Endometrial microvascular endothelial cells (primary cell): Measurements from ENCODE around the gene AMZ2. TPM values are rescaled to one million over a fixed set of nuclear protein-coding genes. Genes with fewer than 3 reads are reported as not detected.

Source experiments
- in situ Hi-C: cut with HindIII; loops from 2 replicates; pipeline ENCODE4 v1.10.0; 2017; ENCODE audit warnings: low sequenced_read_pairs, low pct_unique_long_range_greater_than_20kb; ENCODE audit errors: inconsistent ontology term
- total RNA-seq: library from RNA; depleted of rRNA; stranded (reverse); fragments of >200 nt; gene quantifications from one replicate; pipeline ENCODE4 v1.2.3, GENCODE V29; 2015; ENCODE audit errors: inconsistent ontology term

Gene AMZ2
- total RNA-seq, 1 donor from 2014 or later = 110 TPM

- in situ Hi-C loops = no loop called here
These were observed 53.7 kb downstream of the AMZ2 start for GRCh38 chr17:68301438-68301959.

GRCh38 chr17:68302066-68302564, 54.3 kb downstream of the AMZ2 start:
- in situ Hi-C loops = no loop called here

- in situ Hi-C loops = no loop called here
These were observed 54.8 kb downstream of the AMZ2 start for GRCh38 chr17:68302666-68303065.

GRCh38 chr17:68304706-68305105, 56.9 kb downstream of the AMZ2 start:
- in situ Hi-C loops = no loop called here

- in situ Hi-C loops = no loop called here
These were observed 57.3 kb downstream of the AMZ2 start for GRCh38 chr17:68305142-68305541.

Other genes starting within 250 kb of the AMZ2 start
- 322 TPM for gene KPNA2, start 212.3 kb upstream of the AMZ2 start, total RNA-seq
- gene SLC16A6, start 43.1 kb downstream of the AMZ2 start, total RNA-seq = 0.46 TPM
- 4.7 TPM for gene ARSG, start 43.5 kb downstream of the AMZ2 start, total RNA-seq
- gene WIPI1, start 209.5 kb downstream of the AMZ2 start, total RNA-seq = 39.8 TPM